Activated CD8-positive, alpha-beta T cell treated with anti-CD3 and anti-CD28 coated beads, Interleukin-2, amount 10 ng/mL, durations not matched to agents 7 days and 5 days (primary cell): ENCODE results near the gene NOL4L. TPM values are rescaled to one million over a fixed set of nuclear protein-coding genes. Genes with fewer than 3 reads are reported as not detected.

ENCODE experiments used
- ATAC-seq: fragments of 150-1000 bp; cut with Tn5 transposase; one replicate; pipeline ENCODE4 v1.10.0; 2021; ENCODE audit warnings: moderate library complexity
- CTCF ChIA-PET: fragments of 350-600 bp; sonication (Branson Sonifier 250); formaldehyde crosslinking; loops from one replicate; lab custom pipeline; 2021; ENCODE audit warnings: antibody characterized with exemption; lab: Charles Lee
- POLR2A ChIA-PET: fragments of 350-600 bp; sonication (Branson Sonifier 250); formaldehyde crosslinking; loops from one replicate; lab custom pipeline; 2021; ENCODE audit warnings: antibody characterized with exemption; lab: Charles Lee
- DNase-seq: peaks from one replicate; pipeline ENCODE4 v3.0.0-alpha.2; 2020
- H3K27ac Mint-ChIP-seq: one replicate; pipeline ENCODE4 v1.8.0; 2021; ENCODE audit warnings: mild to moderate bottlenecking, mixed read lengths
- H3K27me3 Mint-ChIP-seq: one replicate; pipeline ENCODE4 v1.8.0; 2021; ENCODE audit warnings: low read depth, mixed read lengths
- H3K36me3 Mint-ChIP-seq: one replicate; pipeline ENCODE4 v1.8.0; 2021; ENCODE audit warnings: low read depth, mixed read lengths
- H3K4me1 Mint-ChIP-seq: one replicate; pipeline ENCODE4 v1.8.0; 2021; ENCODE audit warnings: low read depth, mixed read lengths
- H3K4me3 Mint-ChIP-seq: one replicate; pipeline ENCODE4 v1.8.0; 2021; ENCODE audit warnings: mild to moderate bottlenecking, mixed read lengths
- H3K9me3 Mint-ChIP-seq: one replicate; pipeline ENCODE4 v1.8.0; 2022; ENCODE audit warnings: mixed read lengths; ENCODE audit not compliant: insufficient read depth
- total RNA-seq, 2 experiments: library from RNA; stranded (reverse); gene quantifications; one replicate each; pipeline ENCODE4 v1.2.3, GENCODE V29; 2021

NOL4L gene
- total RNA-seq, 2 experiments from 2014 or later: 22.2 to 24.5 TPM

DNA sequence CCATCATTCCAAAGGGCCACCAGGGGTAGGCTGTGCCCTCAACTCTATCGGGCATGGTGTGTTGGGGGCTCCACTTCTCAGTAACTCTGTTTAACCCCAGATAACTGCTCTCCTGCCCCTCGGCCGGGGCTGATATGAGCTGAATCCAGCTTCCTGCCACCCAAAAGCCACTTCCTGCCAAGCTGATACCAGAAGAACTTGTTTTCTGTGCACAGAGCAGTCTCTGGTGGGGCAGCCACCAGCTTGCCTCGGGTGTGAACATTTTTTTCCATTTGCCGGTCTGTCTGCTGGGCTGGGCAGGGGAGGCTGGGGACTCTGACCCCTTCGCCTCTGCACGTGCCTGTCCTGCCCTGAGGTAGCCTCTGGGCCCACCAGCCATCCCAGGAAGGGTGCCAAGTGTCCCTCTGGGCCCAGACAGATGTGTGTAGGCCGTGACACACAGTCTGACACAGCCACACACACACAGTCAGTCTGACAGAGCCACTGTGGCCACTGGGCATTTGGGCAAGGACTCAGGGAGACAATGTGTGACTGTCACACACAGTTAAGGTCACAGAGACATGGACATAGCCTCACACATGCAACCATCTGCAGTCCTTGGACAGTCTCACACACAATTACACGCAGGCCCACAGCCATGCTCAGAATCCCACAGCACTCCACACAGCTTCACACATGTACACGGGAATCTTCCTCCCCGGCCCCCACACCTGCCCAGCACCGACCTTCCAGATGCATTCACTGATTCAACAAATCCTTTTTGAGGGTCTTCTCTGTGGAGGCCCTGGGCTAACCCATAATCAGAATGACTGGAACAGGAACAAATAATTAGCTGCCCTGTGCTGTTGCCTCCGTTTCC lies 45.1 kb downstream of the NOL4L start:
- DNase-seq (peak; percentile 89), ATAC-seq (peak; percentile 50)
- Mint-ChIP-seq H3K4me3 (peak overlapping the region; percentile 73), H3K36me3 (peaks cover 21% of the 10 kb centered on the region), H3K9me3 (no peaks in the 10 kb centered on the region), H3K4me1 (peaks cover 68% of the 10 kb centered on the region), H3K27ac (peak overlapping the region; percentile 97), H3K27me3 (no peaks in the 10 kb centered on the region)
- POLR2A ChIA-PET: interaction anchor here (0.7 to 9.1 kb wide), 15 partner anchors 9 to 223 kb away, joined by 3 to 145 read pairs (median 4); partner anchors contain the start of gene NOL4L
- CTCF ChIA-PET: interaction anchor here (0.9 to 12.0 kb wide), 7 partner anchors 12 to 113 kb away, joined by 3 to 241 read pairs (median 7); no protein-coding TSS in a partner anchor

DNA sequence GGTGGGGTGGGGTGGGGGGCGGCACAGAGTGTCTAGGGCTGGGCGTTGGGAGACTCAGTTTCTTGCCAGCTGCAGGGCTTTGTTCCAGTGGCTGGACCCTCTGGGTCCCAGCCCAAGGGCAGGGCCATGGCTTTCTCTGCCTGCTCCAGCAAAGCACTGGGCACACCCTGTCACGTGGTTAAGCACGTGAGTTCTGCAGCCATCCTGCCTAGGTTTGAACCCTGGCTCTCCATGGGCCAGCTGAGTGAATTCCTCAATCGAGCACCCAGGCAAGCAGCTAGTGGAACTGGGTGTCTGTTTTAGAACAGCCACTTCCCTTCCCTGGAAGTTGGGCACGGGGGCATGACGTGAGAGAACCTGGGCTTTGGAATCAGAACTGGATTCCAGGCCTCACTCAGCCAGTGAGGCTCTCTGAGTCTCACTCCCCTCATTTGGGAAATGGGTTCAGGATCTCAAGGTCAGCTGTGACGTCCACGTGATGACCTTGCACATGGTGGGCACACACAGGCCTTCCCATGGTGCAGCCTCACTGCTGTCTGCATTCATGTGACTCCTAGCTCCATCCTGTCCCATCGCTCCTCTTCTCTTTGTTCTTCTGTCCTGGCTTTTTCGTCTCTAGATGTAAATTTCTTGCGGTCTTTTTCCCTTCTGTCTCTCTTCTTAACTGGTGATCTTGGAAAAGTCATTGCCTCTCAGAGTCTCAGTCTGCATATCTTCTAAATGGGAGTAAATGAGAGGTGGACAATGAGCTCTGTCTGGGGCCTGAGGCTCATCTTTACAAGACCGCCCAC lies 45.9 kb downstream of the NOL4L start:
- peak overlapping the region; percentile 73 for H3K4me3 Mint-ChIP-seq
- peaks cover 23% of the 10 kb centered on the region for H3K36me3 Mint-ChIP-seq
- ATAC-seq: no peak
- no peaks in the 10 kb centered on the region for H3K27me3 Mint-ChIP-seq
- peak overlapping the region; percentile 97 for H3K27ac Mint-ChIP-seq
- ChIA-PET POLR2A (interaction anchor here (0.7 to 9.1 kb wide), 18 partner anchors 8 to 224 kb away, joined by 3 to 145 read pairs (median 4); partner anchors contain the start of gene NOL4L), CTCF (interaction anchor here (0.9 to 12.0 kb wide), 9 partner anchors 13 to 239 kb away, joined by 3 to 241 read pairs (median 5); partner anchors contain the start of gene C20orf203)
- H3K4me1 Mint-ChIP-seq: peaks cover 74% of the 10 kb centered on the region
- no peaks in the 10 kb centered on the region for H3K9me3 Mint-ChIP-seq
- DNase-seq: peak; percentile 58

DNA sequence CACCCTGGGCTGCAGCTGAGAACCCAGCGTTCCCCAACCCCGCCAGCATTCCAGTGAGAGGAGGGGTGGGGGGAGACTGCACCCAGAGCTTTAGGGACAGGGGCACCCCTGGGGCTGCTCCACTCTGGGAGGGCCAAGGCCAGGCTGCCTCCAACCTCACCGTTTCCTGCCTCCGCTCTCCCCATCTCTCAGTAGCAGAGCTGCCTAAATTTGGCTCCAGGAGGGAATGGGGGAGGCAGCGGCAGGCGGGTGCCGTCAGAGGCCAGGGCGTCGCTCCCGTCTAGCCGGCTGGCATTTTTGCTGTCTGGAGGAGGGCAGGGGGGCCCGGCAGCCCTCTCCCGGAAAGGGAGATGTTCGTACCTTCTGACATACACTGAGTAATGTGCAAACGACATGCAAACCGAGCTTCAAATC lies 46.6 kb downstream of the NOL4L start:
- Mint-ChIP-seq H3K27me3 (no peaks in the 10 kb centered on the region), H3K4me3 (peak overlapping the region; percentile 73), H3K9me3 (no peaks in the 10 kb centered on the region), H3K4me1 (peaks cover 75% of the 10 kb centered on the region), H3K36me3 (peaks cover 24% of the 10 kb centered on the region), H3K27ac (peak overlapping the region; percentile 97)
- POLR2A ChIA-PET: interaction anchor here (0.6 to 9.1 kb wide), 9 partner anchors 13 to 114 kb away, joined by 3 to 145 read pairs (median 7); partner anchors contain the start of gene NOL4L
- CTCF ChIA-PET: interaction anchor here (1.0 to 12.0 kb wide), 6 partner anchors 14 to 240 kb away, joined by 3 to 241 read pairs (median 6); partner anchors contain the start of gene C20orf203
- ATAC-seq: no peak
- peak; percentile 45 for DNase-seq

DNA sequence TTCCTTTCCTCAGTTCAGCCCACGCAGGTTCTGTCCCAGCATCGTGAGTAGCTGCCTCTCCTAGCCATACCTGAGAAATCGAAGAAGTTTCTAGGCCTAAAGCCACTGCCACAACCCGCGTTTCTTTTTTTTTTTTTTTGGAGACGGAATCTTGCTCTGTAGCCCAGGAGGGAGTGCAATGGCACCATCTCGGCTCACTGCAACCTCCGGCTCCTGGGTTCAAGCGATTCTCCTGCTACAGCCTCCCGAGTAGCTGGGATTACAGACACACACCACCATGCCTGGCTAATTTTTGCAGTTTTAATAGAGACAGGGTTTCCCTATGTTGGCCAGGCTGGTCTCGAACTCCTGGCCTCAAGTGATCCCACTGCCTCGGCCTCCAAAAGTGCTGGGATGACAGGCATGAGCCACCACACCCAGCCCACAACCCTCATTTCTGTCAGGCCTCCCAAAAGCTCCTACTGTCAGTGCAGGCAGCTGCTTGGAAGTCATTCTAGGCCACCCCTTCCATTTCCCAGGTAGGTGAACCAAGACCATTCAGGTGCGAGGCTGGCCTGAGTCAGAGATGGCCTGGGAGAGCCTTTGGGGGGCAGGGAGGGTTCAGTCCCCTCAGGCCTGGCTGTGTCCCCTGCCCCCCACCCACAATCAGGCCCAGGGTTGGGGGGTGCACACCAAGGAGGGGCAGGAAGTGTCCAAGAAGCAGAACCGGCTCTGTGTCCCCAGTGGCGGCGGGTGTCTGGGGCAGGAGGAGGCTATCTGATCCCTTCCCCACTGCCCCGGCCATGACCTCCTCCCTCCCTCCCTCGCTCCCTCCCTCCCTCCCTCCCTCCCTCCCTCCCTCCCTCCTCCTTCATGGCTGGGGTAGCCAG lies 47.2 kb downstream of the NOL4L start:
- CTCF ChIA-PET: interaction anchor here (1.0 to 12.0 kb wide), 7 partner anchors 14 to 240 kb away, joined by 3 to 241 read pairs (median 4); partner anchors contain the start of gene C20orf203
- H3K4me1 Mint-ChIP-seq: peaks cover 81% of the 10 kb centered on the region
- peak overlapping the region; percentile 98 for H3K27ac Mint-ChIP-seq
- peak overlapping the region; percentile 95 for H3K4me3 Mint-ChIP-seq
- DNase-seq (no peak), ATAC-seq (no peak)
- POLR2A ChIA-PET: interaction anchor here (0.6 to 9.1 kb wide), 8 partner anchors 12 to 114 kb away, joined by 3 to 145 read pairs (median 7); partner anchors contain the start of gene NOL4L
- no peaks in the 10 kb centered on the region for H3K9me3 Mint-ChIP-seq
- H3K36me3 Mint-ChIP-seq: peaks cover 22% of the 10 kb centered on the region
- no peaks in the 10 kb centered on the region for H3K27me3 Mint-ChIP-seq

DNA sequence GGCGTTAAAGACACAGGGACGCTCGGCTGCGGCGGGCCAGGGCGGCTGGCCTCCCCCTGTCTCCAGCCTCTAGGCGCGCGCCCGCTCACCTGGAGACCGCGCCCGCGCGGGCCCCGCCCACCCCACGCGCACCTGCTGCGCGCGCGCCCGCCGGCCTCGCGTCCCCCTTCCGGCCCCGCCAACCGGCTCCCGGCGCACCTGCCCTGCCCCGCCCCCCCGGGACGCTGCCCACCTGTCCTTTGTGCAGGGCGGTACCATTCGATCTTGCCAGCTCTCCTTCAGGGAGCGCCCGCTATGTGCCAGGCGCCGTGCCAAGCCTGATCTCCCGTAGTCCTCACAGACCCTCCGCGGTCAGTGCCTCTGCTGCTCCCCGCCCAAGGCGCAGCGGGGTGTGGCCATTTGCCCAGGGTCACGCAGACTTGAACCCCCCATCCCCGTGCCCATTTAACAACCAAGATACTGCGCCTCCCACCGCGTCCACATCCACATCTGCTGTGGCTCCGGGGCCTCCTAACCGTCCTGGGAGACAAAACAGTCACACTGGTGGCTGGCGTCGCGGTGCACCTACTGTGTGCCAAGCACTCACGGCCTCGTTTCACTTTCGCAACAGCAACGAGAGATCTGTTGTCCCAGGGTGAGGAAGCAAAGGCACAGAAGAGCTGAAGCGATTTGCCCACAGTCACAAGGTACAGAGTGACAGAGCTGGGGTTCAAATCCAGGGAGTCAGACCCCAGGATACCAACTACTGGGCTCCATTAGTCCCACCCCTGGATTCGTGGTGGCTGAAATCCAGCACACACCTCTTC lies 48.1 kb downstream of the NOL4L start:
- ChIA-PET POLR2A (interaction anchor here (0.7 to 9.1 kb wide), 11 partner anchors 11 to 115 kb away, joined by 3 to 145 read pairs (median 5); partner anchors contain the start of gene NOL4L), CTCF (interaction anchor here (1.0 to 12.0 kb wide), 8 partner anchors 13 to 136 kb away, joined by 3 to 241 read pairs (median 6); partner anchors contain the start of gene C20orf203)
- H3K4me1 Mint-ChIP-seq: peaks cover 84% of the 10 kb centered on the region
- ATAC-seq: peak; percentile 14
- H3K27ac Mint-ChIP-seq: peak overlapping the region; percentile 98
- H3K27me3 Mint-ChIP-seq: no peaks in the 10 kb centered on the region
- peak overlapping the region; percentile 95 for H3K4me3 Mint-ChIP-seq
- peaks cover 19% of the 10 kb centered on the region for H3K36me3 Mint-ChIP-seq
- no peaks in the 10 kb centered on the region for H3K9me3 Mint-ChIP-seq
- peak; percentile 84 for DNase-seq

DNA sequence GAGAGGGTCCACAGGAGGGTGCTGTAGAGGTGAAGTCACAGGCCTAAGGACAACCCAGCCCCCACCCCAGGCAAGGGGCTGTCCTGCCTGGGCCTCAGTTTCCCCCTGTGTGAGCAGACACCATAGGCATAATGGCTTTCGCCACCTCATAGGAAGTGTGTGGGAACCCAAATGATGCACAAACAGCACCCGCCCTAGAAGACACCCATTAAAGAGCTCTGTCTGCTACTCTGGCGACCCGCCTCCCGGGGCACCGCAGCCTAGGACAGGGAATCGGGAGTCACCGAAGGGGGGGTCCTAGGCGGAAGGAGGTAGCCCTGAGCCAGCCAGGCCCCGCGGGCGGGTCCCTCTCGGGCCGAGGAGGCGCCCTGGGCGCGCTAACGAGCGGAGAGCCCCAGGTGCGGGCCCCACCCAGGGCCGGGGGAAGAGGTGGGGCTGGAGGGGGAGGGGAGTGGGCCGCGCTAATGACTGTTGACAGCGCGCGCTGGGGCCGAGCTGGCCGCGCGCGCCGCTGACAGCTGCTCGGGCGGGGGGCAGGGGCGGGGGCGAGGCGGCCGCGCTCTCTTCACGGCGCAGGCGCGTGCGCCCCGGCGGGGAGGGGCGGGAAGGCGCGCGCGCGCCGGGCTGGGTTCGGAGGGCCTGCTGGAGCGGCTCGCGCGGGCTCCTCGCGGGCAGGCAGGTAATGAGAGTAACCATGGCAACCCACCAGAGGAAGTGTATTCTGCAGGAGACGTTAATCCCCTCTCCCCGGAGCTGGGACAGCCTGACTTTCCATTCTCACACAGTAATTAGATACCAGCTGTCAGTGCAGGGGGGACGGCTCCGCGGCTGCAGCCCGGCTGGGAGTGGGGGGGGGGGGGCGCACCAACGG lies 48.9 kb downstream of the NOL4L start:
- Mint-ChIP-seq H3K4me1 (peaks cover 82% of the 10 kb centered on the region), H3K27me3 (no peaks in the 10 kb centered on the region), H3K4me3 (peak overlapping the region; percentile 77), H3K9me3 (no peaks in the 10 kb centered on the region), H3K36me3 (peaks cover 24% of the 10 kb centered on the region), H3K27ac (peak overlapping the region; percentile 94)
- CTCF ChIA-PET: interaction anchor here (1.2 to 12.0 kb wide), 6 partner anchors 12 to 177 kb away, joined by 3 to 241 read pairs (median 10); partner anchors contain the start of gene C20orf203
- POLR2A ChIA-PET: interaction anchor here (0.6 to 9.1 kb wide), 14 partner anchors 11 to 284 kb away, joined by 3 to 145 read pairs (median 4); partner anchors contain the start of gene NOL4L
- ATAC-seq (peak; percentile 52), DNase-seq (peak; percentile 92)

DNA sequence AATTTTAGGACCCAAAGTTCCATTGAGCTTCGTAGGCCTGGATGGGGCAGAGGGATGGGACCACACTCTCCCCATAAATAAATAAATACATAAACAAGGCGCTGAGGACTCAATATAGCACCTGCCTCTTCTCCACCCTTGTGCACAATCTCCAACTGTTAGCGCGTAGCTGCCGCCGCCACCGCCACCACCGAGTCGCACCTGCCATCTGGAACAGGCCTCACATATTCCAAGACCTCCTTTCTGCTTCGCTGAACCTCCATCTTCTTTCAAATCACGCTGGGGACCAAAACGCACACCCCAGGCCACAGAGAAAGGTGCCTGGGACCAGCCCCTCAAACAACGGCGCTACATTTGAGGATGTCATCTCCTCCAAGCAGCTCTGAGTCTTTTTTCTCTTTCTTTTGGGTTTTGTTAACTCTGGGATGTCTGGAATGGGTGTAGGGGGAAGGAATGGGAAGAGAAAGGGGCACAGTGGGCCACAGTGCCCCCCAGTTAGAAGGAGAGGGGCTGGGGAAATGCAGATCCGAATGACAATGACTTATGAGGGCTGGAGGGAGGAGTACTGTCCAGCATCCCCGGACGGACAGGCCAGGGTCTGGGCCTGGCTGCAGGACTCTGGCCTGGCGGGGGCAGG lies 49.7 kb downstream of the NOL4L start:
- Mint-ChIP-seq H3K27me3 (no peaks in the 10 kb centered on the region), H3K4me1 (peaks cover 78% of the 10 kb centered on the region), H3K9me3 (no peaks in the 10 kb centered on the region), H3K27ac (peak overlapping the region; percentile 94), H3K4me3 (peak overlapping the region; percentile 77), H3K36me3 (peaks cover 24% of the 10 kb centered on the region)
- ChIA-PET POLR2A (interaction anchor here (1.0 to 9.1 kb wide), 10 partner anchors 10 to 285 kb away, joined by 3 to 145 read pairs (median 5); no protein-coding TSS in a partner anchor), CTCF (interaction anchor here (0.8 to 12.0 kb wide), 6 partner anchors 11 to 176 kb away, joined by 4 to 241 read pairs (median 10); partner anchors contain the start of gene C20orf203)
- ATAC-seq (no peak), DNase-seq (peak; percentile 57)

DNA sequence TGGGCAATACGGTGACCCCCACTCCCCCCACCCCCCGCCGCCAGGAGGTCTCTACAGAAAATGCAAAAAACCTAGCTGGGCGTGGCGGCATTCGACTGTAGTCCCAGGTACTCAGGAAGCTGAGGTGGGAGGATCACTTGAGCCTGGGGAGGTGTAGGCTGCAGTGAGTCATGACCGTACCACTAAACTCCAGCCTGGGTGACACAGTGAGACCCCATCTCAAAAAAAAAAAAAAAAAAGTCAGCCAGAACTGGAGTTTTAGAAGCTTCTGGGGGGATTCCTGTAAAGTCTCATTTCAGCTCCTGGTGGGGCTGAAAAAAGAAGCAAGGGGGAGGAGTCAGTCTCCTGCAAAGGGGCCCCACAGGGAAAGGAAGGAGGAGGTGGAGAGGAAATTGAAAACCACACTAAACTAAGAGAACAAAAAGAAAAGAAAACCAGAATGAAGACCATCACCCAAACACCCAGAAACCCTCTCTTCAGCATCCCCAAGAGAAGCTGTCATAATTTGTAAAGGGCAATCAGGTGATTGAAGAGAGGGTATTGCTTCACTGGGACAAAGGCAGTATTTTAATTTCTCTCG lies 50.4 kb downstream of the NOL4L start:
- Mint-ChIP-seq H3K4me3 (peak overlapping the region; percentile 77), H3K4me1 (peaks cover 75% of the 10 kb centered on the region), H3K27me3 (no peaks in the 10 kb centered on the region), H3K36me3 (peaks cover 23% of the 10 kb centered on the region), H3K27ac (peak overlapping the region; percentile 94), H3K9me3 (no peaks in the 10 kb centered on the region)
- DNase-seq (peak; percentile 71), ATAC-seq (peak; percentile 13)
- ChIA-PET POLR2A (interaction anchor here (0.6 to 9.1 kb wide), 6 partner anchors 9 to 956 kb away, joined by 3 to 145 read pairs (median 4); no protein-coding TSS in a partner anchor), CTCF (interaction anchor here (0.8 to 12.0 kb wide), 9 partner anchors 11 to 228 kb away, joined by 3 to 241 read pairs (median 4); partner anchors contain the start of genes C20orf203 and DNMT3B)
